Measurements from ENCODE around the gene AKT1S1.
"Not testable (repeated sequence)": the region's sequence is repeated elsewhere in the genome, so short reads cannot be mapped to it uniquely, and the experiment has no call there.

Gene AKT1S1

DNA sequence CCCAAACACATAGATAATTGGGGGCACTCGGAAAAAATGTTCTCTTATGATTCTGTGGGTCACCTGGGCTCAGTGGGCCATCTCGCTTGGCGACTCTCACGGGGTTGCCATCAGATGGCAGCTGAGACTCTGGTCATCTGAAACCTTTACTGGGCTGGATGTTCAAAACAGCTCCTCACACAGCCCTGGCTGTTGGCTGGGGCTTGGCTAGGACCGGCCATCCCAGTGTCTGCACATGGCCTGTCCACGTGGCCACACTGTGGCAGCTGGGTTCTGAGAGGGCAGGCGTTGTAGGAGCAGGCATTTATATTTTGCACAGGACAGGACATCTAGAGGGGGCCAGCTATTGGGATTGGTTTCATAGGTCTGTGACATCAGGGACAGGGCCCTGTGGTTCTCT is 43.6 kb downstream of the AKT1S1 start:
- DNase-seq = no peak

GRCh38 chr19:49832556-49832955 is 44.6 kb downstream of the AKT1S1 start:
- no peak for DNase-seq

GRCh38 chr19:49831592-49831991 is 45.6 kb downstream of the AKT1S1 start:
- no peak for DNase-seq

- no peak for DNase-seq
Observed at GRCh38 chr19:49830766-49831165, 46.4 kb downstream of the AKT1S1 start.

DNA sequence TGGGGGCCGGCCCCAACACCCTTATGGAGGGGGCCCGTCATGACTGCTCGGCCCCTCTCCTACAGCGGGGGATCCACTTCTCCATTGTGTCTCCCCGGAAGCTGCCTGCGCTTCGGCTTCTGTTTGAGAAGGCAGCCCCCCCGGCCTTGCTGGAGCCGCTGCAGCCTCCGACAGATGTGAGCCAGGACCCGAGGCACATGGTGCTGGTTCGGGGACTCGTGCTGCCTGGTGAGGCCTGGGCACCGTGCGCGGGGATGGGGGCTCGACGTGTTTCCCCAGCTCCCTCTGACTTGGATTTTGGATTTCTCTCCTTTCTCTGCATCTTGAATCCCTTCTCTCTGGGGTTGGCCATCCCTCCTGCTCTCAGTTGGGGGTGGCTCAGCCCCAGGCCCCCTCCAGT is 47.4 kb downstream of the AKT1S1 start:
- DNase-seq = no peak

GRCh38 chr19:49829200-49829599 is 48.0 kb downstream of the AKT1S1 start:
- no peak for DNase-seq

GRCh38 chr19:49827034-49827433 is 50.1 kb downstream of the AKT1S1 start:
- no peak for DNase-seq

DNA sequence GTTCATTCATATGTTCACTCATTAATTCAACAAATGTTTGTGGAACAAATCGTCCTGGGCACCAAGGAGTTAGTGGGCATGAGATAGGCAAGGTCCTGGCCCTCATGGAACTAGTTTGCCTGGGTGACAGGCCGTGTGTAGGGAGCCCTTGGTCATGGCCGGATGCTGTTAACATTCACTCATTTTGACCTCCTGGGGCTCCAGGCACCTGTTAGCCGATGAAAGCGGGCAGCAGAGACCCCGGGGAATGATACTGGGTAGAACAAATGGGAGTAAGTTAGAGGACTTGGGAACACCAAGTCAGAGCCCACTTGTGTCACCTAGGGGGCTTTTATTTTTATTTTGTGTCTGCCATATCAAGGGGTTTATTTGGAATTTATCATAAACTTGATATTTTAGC is 52.5 kb downstream of the AKT1S1 start:
- no peak for DNase-seq

DNA sequence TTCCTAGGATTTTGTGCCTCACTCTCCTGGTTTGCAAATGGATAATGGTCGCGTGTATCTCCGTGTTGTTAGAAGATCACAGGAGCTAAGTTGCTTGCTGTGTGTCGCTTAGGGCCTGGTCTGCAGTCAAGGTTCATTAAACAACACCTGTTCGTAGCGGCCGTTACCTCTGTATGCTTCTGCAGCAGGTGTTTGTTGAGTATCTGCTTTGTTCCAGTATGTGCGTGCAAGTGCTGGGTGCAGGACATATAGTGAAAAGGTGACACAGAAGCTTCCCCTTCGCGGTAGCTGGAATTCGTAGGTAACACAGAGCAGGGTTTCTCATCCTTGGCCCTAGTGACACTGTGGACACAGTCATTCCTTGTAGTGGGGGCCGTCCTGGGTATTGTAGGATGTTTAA is 53.7 kb downstream of the AKT1S1 start:
- no peak for DNase-seq

- DNase-seq = no peak
Observed at GRCh38 chr19:49820125-49820524, 57.0 kb downstream of the AKT1S1 start.

DNA sequence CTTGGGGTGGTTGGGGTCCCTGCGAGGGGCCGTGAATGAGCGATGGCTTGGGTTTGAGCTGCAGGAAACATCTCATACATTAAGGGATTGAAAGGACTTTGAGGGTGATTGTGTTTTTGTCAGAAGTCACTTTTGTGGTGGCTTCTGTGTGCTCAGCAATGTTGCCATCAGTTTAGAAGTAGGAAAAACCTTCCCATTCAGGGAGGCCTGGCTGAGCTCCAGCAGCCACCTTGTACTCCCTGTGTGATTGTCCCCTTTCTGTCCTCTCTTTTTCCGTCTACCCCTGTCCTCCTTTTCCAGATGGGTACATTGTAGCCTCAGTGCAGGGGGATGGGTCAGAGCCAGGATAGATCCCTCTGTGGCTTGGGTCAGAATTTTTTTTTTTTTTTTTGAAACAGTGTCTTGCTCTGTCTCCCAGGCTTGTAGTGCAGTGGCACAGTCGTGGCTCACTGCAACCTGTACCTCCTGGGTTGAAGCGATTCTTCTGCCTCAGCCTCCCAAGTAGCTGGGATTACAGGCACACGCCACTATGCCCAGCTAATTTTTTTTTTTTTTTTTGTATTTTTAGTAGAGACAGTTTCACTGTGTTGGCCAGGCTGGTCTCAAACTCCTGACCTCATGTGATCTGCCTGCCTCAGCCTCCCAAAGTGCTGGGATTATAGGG is 57.6 kb downstream of the AKT1S1 start:
- not testable (repeated sequence) for DNase-seq
